GM12865 (cell line): ENCODE data around the gene RBM3.
A peak's percentile ranks its signal among the peaks of the same experiment; 100 is the strongest.
"Not testable (repeated sequence)": the region's sequence is repeated elsewhere in the genome, so short reads cannot be mapped to it uniquely, and the experiment has no call there.

ENCODE experiments used
- DNase-seq: peaks from one replicate; pipeline ENCODE4 v3.0.0; 2010; ENCODE audit warnings: low read depth
- H3K4me3 ChIP-seq: 2 replicates; pipeline ENCODE4 v1.5.1; 2011; ENCODE audit warnings: mild to moderate bottlenecking, low read depth, low read length, control low read depth
- TF ChIP-seq, protein P1 (sequence below): IDR thresholded peaks from 2 replicates; pipeline ENCODE4 v1.5.1; 2011; ENCODE audit warnings: low read length, control low read depth, low read depth, inconsistent platforms; ENCODE audit not compliant: insufficient read depth; ENCODE audit errors: missing control alignments

The RBM3 gene

DNA sequence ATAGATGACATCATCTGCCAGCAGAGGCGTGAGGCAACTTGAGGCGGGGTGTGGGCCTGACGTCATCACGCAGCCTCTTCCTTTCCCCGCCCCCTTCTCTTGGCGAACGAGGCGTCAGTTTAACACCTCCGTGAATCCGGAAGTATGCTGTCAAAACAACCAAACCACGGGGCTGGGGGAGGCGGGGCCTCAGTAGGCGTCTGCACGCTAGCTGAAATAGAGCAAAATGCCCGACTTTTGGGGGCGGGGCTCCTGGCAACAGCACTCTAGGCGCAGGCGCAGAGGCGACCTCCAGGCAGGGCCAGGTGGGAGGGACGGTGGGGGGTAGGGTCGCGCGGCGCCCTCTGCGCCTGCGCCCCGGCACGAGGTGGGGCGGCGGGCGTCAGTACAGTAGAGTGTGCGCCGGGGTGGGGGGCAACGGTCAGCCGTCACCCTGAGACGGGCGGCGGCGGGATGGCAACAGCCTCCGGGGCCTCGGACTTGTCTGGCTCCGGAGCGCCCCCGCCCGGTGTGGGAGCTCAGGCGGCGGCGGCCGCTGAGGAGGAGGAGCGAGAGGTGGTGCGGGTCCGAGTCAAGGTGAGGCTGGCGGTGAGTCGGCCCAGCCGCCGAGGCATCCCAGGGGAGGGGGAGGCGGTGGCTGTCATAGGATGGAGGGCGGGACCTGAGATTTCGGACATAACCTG, 34.8 kb upstream of the RBM3 start, which contains the start of gene TBC1D25:
TBC1D25 (plus strand) TSS at position 370 of the 683 bp plus-strand sequence; CDS start at position 454, 84 bp downstream.
- H3K4me3 ChIP-seq, result peak within 1 kb of the TSS; percentile 72
- TF ChIP-seq, protein P1, sequence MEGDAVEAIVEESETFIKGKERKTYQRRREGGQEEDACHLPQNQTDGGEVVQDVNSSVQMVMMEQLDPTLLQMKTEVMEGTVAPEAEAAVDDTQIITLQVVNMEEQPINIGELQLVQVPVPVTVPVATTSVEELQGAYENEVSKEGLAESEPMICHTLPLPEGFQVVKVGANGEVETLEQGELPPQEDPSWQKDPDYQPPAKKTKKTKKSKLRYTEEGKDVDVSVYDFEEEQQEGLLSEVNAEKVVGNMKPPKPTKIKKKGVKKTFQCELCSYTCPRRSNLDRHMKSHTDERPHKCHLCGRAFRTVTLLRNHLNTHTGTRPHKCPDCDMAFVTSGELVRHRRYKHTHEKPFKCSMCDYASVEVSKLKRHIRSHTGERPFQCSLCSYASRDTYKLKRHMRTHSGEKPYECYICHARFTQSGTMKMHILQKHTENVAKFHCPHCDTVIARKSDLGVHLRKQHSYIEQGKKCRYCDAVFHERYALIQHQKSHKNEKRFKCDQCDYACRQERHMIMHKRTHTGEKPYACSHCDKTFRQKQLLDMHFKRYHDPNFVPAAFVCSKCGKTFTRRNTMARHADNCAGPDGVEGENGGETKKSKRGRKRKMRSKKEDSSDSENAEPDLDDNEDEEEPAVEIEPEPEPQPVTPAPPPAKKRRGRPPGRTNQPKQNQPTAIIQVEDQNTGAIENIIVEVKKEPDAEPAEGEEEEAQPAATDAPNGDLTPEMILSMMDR, result peak; percentile 37
- DNase-seq, result peak; percentile 98

GRCh38 chrX:48540028-48540375, 34.3 kb upstream of the RBM3 start:
- peak; percentile 69 for DNase-seq
- peak overlapping the region; percentile 72 for H3K4me3 ChIP-seq
- TF ChIP-seq, protein P1, result no peak

- H3K4me3 ChIP-seq, result peak overlapping the region; percentile 72
- TF ChIP-seq, protein P1, result no peak
- no peak for DNase-seq
Measured at GRCh38 chrX:48540480-48540879, 33.8 kb upstream of the RBM3 start.

DNA sequence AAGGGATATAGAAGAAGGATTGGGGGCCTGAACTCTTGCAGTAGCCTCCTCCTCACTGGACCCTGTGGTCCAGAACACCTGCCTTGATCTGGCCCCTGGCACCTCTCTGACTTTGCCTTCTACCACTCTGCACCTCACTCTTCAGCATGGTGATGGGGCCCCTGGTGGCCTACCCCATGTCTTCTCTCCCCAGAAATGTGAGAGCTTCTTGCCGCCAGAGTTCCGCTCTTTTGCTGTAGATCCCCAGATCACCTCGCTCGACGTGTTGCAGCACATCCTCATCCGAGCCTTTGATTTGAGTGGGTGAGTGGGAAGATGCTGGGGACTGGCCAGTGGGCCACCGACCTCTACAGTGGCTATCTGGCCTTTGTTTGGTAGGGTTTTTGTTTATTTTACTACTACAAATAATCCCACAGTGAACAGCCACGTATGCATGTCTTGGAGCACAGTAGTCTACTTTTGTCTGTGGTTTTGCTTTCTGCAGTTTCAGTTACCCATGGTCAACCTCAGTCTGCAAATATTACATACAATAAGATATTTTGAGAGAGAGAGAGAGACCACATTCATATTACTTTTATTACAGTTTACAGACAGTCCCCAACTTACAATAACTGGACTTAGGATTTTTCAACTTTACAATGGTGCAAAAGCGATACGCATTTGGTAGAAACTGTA, 33.0 kb upstream of the RBM3 start:
- TF ChIP-seq, protein P1, result no peak
- H3K4me3 ChIP-seq, result peak overlapping the region; percentile 72
- DNase-seq, result peak; percentile 68

- H3K4me3 ChIP-seq, result no peak overlapping the region
- TF ChIP-seq, protein P1, result no peak
Measured at GRCh38 chrX:48548871-48549270, 25.4 kb upstream of the RBM3 start.

DNA sequence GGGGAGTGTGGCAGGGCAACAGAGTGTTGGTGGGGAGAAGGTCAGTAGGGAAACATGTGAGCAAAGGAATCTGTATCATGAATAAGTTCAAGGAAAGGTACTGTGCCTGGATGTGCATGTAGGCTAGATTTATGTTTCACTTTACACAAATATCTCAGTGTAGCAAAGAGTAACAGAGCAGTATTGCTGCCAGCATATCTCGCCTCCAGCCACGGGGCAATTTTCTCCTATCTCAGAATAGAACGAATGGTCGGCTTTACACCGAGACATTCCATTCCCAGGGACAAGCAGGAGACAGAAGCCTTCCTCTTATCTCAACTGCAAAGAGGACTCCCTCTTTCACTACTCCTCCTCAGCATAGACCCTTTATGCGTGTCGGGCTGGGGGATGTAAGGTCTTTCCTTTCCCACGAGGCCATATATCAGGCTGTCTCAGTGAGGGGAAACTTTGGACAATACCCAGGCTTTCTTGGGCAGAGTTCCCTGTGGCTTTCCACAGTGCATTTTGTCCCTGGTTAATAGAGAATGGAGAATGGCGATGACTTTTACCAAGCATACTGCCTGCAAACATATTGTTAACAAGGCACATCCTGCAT, 18.5 kb upstream of the RBM3 start:
- not testable (repeated sequence) for H3K4me3 ChIP-seq, DNase-seq

More at GRCh38 chrX:48548871-48549270, 25.4 kb upstream of the RBM3 start:
- DNase-seq, result no peak

GRCh38 chrX:48558271-48558670, 16.0 kb upstream of the RBM3 start:
- H3K4me3 ChIP-seq, result no peak overlapping the region
- no peak for DNase-seq
- TF ChIP-seq, protein P1, result no peak
